Ishikawa (cell line): ENCODE results near the gene RPL9.

Experiments used
- EP300 ChIP-seq: IDR thresholded peaks from 2 replicates; pipeline ENCODE4 v1.6.1; 2012; ENCODE audit warnings: borderline replicate concordance
- FOXM1 ChIP-seq: IDR thresholded peaks from 2 replicates; pipeline ENCODE4 v1.6.1; 2012; ENCODE audit warnings: low read depth, borderline replicate concordance
- NFIC ChIP-seq: IDR thresholded peaks from 2 replicates; pipeline ENCODE4 v1.6.1; 2012
- RAD21 ChIP-seq: IDR thresholded peaks from 2 replicates; pipeline ENCODE4 v1.6.1; 2012; ENCODE audit warnings: low read depth
- TAF1 ChIP-seq: IDR thresholded peaks from 2 replicates; pipeline ENCODE4 v1.6.1; 2012; ENCODE audit warnings: low read depth, mild to moderate bottlenecking
- TEAD4 ChIP-seq: IDR thresholded peaks from 2 replicates; pipeline ENCODE4 v1.6.1; 2012
- YY1 ChIP-seq: IDR thresholded peaks from 2 replicates; pipeline ENCODE4 v1.6.1; 2012; ENCODE audit warnings: low read depth
- TF ChIP-seq, protein P1 (sequence below): IDR thresholded peaks from 2 replicates; pipeline ENCODE4 v1.6.1; 2012
- TF ChIP-seq, protein P2 (sequence below): IDR thresholded peaks from 2 replicates; pipeline ENCODE4 v1.6.1; 2012; ENCODE audit warnings: low read depth, mild to moderate bottlenecking
- TF ChIP-seq, protein P3 (sequence below): IDR thresholded peaks from 2 replicates; pipeline ENCODE4 v1.6.1; 2012

DNA sequence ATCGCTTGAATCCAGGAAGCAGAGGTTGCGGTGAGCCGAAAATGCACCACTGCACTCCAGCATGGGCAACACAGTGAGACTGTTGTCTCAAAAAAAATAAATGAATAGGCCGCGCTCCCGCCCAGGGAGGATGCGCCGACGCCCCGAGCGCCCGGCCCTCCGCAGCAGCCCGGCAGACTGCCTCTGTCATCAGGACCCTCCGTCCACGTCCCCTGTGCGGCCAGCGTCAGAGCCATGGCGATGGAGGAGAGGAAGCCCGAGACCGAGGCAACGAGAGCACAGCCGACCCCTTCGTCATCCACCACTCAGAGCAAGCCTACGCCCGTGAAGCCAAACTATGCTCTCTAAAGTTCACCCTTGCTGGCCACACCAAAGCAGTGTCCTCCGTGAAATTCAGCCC is 21.5 kb upstream of the RPL9 start:
- TF ChIP-seq, protein P1, sequence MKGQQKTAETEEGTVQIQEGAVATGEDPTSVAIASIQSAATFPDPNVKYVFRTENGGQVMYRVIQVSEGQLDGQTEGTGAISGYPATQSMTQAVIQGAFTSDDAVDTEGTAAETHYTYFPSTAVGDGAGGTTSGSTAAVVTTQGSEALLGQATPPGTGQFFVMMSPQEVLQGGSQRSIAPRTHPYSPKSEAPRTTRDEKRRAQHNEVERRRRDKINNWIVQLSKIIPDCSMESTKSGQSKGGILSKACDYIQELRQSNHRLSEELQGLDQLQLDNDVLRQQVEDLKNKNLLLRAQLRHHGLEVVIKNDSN = no peak
- TF ChIP-seq TAF1 (no peak), EP300 (no peak), NFIC (no peak), RAD21 (no peak), TEAD4 (no peak), FOXM1 (no peak), YY1 (no peak)
- TF ChIP-seq, protein P2, sequence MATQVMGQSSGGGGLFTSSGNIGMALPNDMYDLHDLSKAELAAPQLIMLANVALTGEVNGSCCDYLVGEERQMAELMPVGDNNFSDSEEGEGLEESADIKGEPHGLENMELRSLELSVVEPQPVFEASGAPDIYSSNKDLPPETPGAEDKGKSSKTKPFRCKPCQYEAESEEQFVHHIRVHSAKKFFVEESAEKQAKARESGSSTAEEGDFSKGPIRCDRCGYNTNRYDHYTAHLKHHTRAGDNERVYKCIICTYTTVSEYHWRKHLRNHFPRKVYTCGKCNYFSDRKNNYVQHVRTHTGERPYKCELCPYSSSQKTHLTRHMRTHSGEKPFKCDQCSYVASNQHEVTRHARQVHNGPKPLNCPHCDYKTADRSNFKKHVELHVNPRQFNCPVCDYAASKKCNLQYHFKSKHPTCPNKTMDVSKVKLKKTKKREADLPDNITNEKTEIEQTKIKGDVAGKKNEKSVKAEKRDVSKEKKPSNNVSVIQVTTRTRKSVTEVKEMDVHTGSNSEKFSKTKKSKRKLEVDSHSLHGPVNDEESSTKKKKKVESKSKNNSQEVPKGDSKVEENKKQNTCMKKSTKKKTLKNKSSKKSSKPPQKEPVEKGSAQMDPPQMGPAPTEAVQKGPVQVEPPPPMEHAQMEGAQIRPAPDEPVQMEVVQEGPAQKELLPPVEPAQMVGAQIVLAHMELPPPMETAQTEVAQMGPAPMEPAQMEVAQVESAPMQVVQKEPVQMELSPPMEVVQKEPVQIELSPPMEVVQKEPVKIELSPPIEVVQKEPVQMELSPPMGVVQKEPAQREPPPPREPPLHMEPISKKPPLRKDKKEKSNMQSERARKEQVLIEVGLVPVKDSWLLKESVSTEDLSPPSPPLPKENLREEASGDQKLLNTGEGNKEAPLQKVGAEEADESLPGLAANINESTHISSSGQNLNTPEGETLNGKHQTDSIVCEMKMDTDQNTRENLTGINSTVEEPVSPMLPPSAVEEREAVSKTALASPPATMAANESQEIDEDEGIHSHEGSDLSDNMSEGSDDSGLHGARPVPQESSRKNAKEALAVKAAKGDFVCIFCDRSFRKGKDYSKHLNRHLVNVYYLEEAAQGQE = no peak
- TF ChIP-seq, protein P3, sequence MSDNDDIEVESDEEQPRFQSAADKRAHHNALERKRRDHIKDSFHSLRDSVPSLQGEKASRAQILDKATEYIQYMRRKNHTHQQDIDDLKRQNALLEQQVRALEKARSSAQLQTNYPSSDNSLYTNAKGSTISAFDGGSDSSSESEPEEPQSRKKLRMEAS = no peak
